H54 (cell line): Measurements from ENCODE around the gene CNDP1.
"Not testable (repeated sequence)": the region's sequence is repeated elsewhere in the genome, so short reads cannot be mapped to it uniquely, and the experiment has no call there.

Source experiments
- DNase-seq: peaks from one replicate; pipeline ENCODE4 v3.0.0; 2011; ENCODE audit warnings: low spot score, mixed read lengths; ENCODE audit not compliant: insufficient read length
- FAIRE-seq: peaks from 3 replicates; lab custom pipeline; 2011; peaks lifted over from hg19 to GRCh38; lab: Jason Lieb, UNC
- POLR2A ChIP-seq: IDR thresholded peaks from 2 replicates; pipeline ENCODE4 v1.6.1; 2011; ENCODE audit warnings: low read depth, mild to moderate bottlenecking, low read length

CNDP1 gene

DNA sequence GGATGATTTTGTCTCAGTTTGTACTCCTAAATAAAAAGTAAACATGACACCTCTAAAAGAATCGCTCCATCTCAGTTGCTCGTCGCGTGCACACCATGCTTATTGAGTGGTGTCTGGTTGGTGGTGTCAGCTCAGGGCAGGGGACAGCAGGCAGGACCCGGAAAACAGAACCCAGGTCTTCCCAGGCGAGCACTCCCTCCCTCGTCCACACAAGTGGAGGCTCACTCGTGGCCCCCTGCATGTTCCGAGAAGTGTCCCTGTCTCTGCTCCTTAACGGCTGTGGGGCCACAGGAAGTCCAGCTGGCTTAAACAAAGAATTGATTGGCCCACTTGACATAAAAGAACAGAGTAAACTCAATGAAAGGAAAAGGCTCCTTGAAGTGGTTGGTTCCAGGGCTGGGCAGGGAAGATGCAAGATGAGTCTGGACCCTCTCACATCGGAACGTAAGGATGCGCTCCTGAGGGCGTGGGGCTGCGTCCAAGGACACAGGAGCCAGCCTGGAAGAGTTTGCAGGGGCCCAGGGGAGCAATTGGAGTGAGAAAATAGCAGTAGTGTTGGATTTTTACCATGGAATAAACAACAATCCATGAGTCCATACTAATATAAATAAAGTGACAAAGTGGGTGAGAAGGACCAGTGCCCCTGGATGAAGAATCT is 13.1 kb upstream of the CNDP1 start:
- no peak for TF ChIP-seq POLR2A
- FAIRE-seq (no peak), DNase-seq (no peak)

DNA sequence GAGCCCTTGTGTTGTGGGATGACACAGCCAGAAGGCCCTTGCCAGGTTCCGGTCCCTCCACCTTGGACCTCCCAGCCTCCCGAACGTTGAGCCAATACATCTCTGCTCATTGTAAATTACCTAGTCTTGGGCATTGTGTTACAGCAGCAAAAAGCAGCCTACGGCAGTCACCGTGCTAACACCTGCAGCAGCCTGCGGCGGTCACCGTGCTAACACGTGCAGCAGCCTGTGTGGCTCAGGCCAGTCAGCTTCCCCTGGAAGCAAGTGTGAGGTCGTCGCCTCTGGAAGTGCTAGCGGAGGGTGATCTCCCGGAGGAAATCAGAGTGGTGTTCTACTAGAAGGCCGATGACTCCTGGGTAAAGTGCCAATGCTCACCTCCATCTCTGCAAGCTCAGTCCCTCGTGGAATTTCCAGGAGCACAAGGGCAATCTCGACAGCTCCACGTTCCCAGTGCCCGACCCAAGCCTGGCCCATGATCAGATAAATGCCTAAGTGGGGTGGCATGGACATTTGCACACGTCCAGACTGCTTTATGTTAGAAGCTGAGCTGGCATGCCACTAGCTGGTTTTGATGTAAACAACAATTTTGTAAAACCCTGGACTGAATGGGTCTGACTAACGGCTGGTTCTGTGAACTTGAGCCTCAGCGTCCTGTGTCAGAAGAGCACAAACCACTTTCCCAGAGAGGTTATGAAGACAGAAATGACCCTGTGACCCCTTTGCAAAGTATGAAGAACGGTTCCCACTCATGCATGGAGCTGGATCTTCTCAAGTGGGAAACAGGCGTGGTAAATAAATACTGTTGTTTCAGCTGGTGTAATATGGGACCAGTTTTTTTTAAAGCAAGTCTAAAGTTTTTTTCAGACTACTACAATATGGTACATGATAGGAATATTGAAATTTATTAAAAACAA is 11.4 kb upstream of the CNDP1 start:
- TF ChIP-seq POLR2A = no peak
- FAIRE-seq = no peak
- DNase-seq = no peak

DNA sequence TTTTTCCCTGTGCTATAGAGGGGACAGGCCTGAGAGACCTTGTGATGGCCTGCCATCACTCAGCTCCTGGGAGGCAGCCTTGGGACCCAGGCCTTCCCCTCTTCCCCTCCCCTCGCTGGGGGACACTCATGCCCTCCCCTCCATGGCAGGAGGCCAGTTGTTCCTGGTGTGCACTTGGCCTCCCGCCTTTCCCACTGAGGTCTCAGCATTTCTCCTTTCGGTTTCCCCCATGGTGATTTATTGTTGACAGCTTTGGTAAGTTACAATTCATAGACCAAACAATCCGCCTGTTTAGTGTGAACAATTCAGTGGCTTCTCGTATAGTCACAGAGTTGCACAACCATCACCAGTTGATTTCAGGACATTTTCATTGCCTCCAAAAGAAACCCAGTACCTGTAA is 10.2 kb upstream of the CNDP1 start:
- no peak for FAIRE-seq
- TF ChIP-seq POLR2A = no peak
- no peak for DNase-seq

DNA sequence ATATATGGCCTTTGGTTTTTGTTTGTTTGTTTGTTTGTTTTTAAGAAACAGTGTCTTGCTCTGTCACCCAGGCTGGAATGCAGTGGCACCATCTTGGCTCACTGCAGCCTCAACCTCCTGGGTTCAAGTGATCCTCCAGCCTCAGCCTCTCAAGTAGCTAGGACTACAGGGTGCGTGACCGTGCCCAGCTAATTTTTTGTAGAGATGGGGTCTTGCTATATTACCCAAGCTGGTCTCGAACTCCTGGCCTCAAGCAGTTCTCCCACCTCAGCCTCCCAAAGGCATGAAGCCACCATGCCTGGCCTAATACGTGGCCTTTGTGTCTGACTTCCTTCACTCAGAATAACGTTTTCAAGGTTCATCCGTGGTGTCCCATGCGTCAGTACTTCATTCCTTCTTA is 9.4 kb upstream of the CNDP1 start:
- not testable (repeated sequence) for DNase-seq, FAIRE-seq

DNA sequence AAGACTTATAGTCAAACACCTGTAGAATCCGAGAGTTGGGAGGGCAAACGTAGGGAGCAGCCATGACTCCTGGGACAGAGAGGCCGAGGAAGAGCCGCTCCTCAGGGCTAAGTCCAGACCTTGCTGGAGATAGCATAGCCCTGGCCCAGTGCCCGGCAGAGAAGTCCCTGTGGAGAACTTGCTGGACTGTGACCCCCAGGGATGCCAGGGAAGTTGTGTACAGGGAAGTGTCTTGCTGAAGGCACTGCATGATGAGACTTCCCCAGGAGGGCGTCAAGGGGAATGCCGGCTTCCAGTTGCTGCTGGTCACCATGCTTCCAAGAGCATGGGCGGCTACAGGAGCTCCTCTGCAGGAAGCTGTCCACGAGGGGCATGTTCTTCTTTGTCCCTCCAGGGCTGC is 8.6 kb upstream of the CNDP1 start:
- no peak for FAIRE-seq
- TF ChIP-seq POLR2A = no peak
- no peak for DNase-seq

DNA sequence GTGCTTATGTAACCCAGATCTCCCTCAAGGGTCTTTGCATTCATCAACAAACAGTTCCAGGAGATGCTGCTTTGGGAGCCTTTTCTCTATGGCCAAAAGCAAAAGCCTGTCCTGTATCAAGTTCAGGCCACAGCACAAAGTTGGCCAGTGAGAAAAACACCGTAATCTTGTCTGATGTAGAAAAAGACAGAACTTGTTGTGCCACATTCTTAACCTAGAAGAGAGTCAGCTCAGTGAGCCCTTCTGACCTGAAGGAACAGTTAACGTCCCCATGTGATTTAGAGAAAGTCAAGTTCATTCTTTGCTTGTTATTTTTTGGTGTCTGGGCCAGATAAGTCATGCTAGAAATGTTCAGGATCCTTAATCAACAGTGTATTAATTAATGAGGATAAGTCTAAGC is 7.8 kb upstream of the CNDP1 start:
- FAIRE-seq (no peak), DNase-seq (no peak)
- TF ChIP-seq POLR2A = no peak

DNA sequence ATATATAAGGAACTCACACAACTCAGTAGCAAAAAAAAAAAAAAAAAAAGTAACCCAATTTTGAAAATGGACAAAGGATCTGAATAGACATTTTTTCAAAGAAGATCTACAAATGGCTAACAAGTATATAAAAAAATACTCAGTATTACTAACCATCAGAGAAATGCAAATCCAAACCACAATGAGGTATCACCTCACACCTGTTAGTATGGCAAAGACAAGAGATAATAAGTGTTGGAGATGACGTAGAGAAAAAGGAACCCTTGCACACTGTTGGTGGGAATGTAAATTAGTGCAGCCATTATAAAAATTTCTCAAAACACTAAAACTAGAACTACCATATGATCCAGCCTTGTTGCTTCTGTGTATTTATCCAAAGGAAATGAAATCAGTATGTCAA is 5.8 kb upstream of the CNDP1 start:
- FAIRE-seq = no peak
- no peak for DNase-seq
- TF ChIP-seq POLR2A = no peak

DNA sequence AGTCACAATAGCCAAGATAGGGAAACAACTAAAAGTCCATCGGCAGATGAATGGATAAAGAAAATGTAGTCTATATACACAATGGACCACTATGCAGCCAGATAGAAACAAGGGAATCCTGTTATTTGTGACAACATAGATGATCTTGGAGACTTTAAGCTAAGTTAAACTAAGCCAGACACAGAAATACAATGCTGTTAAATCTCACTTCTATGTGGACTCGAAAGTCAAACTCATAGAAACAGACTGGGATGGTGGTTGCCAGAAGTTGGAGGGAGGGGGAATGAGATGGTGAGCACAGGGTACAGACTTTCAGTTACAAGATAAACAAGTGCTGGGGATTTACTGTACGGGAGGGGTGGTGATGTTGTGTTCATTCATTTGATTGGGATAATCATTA is 5.4 kb upstream of the CNDP1 start:
- DNase-seq (no peak), FAIRE-seq (no peak)
- no peak for TF ChIP-seq POLR2A

DNA sequence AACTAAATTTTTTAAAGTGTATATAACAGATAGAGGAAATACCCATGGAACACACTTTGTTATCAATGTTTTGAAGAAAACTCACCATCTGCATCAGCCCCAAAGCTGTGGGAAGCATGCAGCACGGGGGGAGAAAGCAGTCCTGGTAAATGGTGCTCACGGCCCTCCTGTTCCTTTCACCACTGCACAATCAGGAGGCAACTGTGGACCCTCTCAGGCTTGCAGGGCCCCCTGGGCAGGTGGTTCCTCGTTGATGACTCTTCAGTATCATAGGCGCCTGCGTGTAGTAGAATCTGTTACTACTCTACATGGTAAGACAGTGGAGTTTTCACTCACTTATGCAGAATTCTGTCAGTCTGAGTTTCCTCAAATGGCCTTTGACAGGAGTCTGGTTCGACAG is 4.9 kb upstream of the CNDP1 start:
- FAIRE-seq (no peak), DNase-seq (no peak)
- TF ChIP-seq POLR2A = no peak

DNA sequence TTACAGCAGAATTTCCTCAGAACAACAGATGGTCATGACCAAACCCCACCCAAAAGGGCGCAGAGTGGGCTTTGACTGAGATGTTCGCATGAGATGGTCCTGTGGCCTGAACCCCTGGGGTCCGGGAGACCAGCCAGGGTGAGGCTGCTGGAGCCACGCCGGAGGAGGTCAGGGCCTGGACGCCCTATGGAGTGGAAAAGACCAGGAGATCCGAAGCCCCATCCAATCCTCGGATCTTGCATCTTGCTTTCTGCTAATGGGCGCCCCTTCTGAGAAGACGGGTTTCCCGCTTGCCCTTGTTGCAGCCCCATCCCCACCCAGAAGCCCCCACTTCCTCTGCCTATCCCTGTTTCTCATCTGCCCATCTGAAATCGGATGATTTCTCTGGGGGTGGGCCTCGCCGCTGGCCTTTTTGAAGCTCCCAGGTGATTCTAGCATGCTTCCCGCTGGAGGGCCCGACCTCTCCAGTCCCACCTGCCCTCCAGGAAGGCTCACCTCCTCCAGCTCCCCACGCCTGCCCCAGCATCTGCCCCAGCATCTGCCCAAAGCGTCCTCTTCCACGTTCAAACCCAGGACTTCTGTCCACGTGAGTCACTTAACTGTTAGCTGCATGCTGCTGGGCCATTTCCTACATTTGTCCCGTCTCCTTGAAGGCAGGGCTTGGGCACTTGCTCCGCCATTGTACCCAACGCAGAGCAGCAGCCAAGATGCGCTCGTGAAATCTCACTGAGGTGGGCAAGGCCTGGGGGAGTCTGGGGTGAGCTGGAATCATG is 4.3 kb upstream of the CNDP1 start:
- TF ChIP-seq POLR2A = no peak
- no peak for DNase-seq
- FAIRE-seq = no peak

DNA sequence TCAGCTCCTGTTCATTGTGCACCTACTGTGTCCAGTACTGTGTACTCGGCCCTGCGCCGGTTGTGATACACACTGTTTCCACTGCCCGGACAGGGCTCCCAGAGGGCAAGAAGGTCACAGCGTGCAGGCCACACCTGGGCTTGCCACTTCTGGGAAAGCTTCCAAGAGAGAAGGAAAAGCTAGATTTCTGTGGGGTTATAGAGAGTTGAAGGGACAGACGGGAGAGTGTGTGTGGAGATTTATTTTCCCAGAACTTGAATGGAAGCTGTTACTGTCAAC is 3.8 kb upstream of the CNDP1 start:
- no peak for TF ChIP-seq POLR2A
- DNase-seq (no peak), FAIRE-seq (no peak)

DNA sequence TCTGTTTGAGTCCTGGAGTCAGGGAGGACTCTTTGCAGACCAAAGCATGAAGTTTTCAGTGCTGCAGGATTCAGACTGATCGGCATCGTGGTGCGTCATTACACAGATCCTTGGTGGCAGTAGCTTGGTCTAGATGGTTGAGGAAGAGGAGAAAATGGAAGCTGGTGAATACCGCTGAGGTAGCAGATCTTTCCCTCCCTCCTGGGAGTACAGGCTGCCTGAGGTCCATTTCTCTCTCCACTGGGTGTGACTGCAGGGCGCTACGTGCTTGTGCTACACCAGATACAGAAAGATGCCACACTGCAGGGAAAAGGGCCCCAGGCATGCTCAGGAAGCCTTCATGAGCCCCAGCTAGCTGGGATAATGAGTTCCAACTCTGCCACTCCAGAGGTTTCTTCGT is 3.3 kb upstream of the CNDP1 start:
- no peak for TF ChIP-seq POLR2A
- DNase-seq (no peak), FAIRE-seq (no peak)

DNA sequence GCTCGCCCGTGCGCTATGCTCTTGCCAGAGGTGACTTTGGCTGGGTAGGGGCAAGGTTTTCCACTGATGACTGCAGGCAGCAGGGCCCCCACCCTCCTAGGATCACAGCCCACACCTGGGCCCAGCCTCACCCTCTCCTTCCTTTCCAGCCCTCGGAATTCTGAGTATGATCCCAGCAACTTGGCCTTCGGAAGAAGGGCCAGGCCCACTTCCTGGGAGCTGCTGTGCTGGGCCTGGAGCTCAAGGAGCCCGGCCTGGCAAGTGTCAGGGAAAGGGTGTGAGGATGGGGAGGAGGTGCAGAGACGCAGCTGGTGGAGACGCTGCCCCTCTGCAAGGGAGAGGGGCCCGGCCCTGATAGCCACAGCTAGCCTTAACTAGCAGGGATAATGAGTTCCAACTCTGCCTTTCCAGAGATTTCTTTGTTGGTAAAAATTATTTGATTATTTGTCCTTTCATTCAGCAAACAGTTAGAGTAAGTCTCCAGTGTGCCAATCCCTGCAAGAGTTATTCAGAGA is 1.7 kb upstream of the CNDP1 start:
- no peak for FAIRE-seq
- no peak for DNase-seq
- no peak for TF ChIP-seq POLR2A

DNA sequence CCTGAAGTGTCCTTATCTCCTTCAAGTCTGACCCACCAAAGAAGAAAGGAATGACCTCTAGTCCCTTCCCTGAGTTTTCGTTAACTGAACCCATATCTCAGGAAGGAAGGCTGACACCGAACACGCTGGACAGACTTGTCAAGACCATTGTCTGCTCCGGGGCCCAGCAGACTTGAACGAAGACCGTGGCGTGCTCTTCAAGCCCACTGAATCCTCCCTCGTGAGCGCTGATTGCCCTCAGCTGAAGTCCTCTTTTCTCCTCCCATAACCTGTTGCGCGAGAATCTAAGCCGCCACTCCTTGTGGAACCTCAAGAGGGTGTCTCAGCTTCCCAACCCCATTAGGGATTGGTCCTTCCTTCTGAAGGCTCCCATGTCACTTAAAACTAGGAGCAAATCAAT is 634 bp upstream of the CNDP1 start:
- DNase-seq = no peak
- no peak for FAIRE-seq
- TF ChIP-seq POLR2A = no peak
